SK-N-SH (cell line): ENCODE measurements around the gene GHR.

Experiments
- EP300 ChIP-seq, 2 experiments: IDR thresholded peaks; 2 replicates each; pipeline versions ENCODE4 v1.4.0 to v1.6.1; 2012; ENCODE audit warnings: borderline replicate concordance in 1 of 2, low read depth in 1 of 2, low read length in 1 of 2
- GATA2 ChIP-seq: sonication (generic); formaldehyde crosslinking; IDR thresholded peaks from 2 replicates; pipeline ENCODE4 v1.5.0; 2020; ENCODE audit warnings: mild to moderate bottlenecking, missing genetic modification reagents
- JUND ChIP-seq: IDR thresholded peaks from 2 replicates; pipeline ENCODE4 v1.4.0; 2012
- POLR2AphosphoS5 ChIP-seq: IDR thresholded peaks from 2 replicates; pipeline ENCODE4 v1.6.1; 2012; ENCODE audit warnings: low read depth, low read length
- RAD21 ChIP-seq: IDR thresholded peaks from 2 replicates; pipeline ENCODE4 v1.6.1; 2012; ENCODE audit warnings: mild to moderate bottlenecking, low read length
- RCOR1 ChIP-seq: fragments of 150-350 bp; IDR thresholded peaks from 2 replicates; pipeline ENCODE4 v1.6.1; 2017; ENCODE audit warnings: antibody characterized with exemption, low read length
- RFX5 ChIP-seq: IDR thresholded peaks from 2 replicates; pipeline ENCODE4 v1.6.1; 2012; ENCODE audit warnings: mild to moderate bottlenecking, improper control_type of control experiment, low read length
- RXRA ChIP-seq: IDR thresholded peaks from 2 replicates; pipeline ENCODE4 v1.4.0; 2012; ENCODE audit warnings: low read depth, mild to moderate bottlenecking, borderline replicate concordance
- TF ChIP-seq, protein P1 (sequence below): fragments of 200-600 bp; sonication (generic); IDR thresholded peaks from 2 replicates; pipeline ENCODE4 v1.6.1; 2017; ENCODE audit warnings: antibody characterized with exemption, mild to moderate bottlenecking, moderate library complexity
- TF ChIP-seq, protein P2 (sequence below): IDR thresholded peaks from 2 replicates; pipeline ENCODE4 v1.6.1; 2012; ENCODE audit warnings: mild to moderate bottlenecking, low read depth, low read length, moderate library complexity
- TF ChIP-seq, protein P3 (sequence below): fragments of 150-350 bp; IDR thresholded peaks from 2 replicates; pipeline ENCODE4 v1.6.1; 2016; ENCODE audit warnings: mild to moderate bottlenecking, low read depth, low read length

DNA sequence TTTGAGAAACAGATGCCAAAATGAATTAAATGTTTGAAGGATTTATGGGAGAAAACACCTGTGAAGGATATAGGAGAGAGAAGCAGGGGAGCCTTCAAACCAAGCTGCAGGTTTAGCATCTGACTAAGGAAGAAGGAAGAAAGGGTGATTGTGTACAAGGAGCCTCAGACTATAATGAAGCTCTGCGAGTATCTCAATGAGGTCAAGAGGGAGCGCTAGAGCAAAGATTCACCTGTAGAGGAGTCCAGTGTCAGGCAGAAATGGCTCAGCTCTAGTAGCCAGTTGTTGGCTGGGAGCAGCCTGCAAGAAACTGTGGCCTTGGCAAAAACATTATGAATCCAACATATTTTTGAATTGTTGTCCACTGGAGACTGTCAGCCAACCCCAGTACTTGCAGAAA is 20.0 kb upstream of the GHR start:
- TF ChIP-seq GATA2 (CRISPR knock-in tag) (no peak), POLR2AphosphoS5 (no peak), RAD21 (no peak), JUND (no peak), RFX5 (no peak), RXRA (no peak), EP300 (IDR thresholded peaks at IDR 0.05; ENCODE audit: borderline replicate concordance in 1 of 2, low read depth in 1 of 2, low read length in 1 of 2) (no peak), RCOR1 (no peak)
- TF ChIP-seq, protein P1, sequence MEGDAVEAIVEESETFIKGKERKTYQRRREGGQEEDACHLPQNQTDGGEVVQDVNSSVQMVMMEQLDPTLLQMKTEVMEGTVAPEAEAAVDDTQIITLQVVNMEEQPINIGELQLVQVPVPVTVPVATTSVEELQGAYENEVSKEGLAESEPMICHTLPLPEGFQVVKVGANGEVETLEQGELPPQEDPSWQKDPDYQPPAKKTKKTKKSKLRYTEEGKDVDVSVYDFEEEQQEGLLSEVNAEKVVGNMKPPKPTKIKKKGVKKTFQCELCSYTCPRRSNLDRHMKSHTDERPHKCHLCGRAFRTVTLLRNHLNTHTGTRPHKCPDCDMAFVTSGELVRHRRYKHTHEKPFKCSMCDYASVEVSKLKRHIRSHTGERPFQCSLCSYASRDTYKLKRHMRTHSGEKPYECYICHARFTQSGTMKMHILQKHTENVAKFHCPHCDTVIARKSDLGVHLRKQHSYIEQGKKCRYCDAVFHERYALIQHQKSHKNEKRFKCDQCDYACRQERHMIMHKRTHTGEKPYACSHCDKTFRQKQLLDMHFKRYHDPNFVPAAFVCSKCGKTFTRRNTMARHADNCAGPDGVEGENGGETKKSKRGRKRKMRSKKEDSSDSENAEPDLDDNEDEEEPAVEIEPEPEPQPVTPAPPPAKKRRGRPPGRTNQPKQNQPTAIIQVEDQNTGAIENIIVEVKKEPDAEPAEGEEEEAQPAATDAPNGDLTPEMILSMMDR = no peak
- TF ChIP-seq, protein P2, sequence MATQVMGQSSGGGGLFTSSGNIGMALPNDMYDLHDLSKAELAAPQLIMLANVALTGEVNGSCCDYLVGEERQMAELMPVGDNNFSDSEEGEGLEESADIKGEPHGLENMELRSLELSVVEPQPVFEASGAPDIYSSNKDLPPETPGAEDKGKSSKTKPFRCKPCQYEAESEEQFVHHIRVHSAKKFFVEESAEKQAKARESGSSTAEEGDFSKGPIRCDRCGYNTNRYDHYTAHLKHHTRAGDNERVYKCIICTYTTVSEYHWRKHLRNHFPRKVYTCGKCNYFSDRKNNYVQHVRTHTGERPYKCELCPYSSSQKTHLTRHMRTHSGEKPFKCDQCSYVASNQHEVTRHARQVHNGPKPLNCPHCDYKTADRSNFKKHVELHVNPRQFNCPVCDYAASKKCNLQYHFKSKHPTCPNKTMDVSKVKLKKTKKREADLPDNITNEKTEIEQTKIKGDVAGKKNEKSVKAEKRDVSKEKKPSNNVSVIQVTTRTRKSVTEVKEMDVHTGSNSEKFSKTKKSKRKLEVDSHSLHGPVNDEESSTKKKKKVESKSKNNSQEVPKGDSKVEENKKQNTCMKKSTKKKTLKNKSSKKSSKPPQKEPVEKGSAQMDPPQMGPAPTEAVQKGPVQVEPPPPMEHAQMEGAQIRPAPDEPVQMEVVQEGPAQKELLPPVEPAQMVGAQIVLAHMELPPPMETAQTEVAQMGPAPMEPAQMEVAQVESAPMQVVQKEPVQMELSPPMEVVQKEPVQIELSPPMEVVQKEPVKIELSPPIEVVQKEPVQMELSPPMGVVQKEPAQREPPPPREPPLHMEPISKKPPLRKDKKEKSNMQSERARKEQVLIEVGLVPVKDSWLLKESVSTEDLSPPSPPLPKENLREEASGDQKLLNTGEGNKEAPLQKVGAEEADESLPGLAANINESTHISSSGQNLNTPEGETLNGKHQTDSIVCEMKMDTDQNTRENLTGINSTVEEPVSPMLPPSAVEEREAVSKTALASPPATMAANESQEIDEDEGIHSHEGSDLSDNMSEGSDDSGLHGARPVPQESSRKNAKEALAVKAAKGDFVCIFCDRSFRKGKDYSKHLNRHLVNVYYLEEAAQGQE = no peak
- TF ChIP-seq, protein P3, sequence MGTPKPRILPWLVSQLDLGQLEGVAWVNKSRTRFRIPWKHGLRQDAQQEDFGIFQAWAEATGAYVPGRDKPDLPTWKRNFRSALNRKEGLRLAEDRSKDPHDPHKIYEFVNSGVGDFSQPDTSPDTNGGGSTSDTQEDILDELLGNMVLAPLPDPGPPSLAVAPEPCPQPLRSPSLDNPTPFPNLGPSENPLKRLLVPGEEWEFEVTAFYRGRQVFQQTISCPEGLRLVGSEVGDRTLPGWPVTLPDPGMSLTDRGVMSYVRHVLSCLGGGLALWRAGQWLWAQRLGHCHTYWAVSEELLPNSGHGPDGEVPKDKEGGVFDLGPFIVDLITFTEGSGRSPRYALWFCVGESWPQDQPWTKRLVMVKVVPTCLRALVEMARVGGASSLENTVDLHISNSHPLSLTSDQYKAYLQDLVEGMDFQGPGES = no peak
